GM21447 (cell line): ENCODE data around the gene COQ3.

ENCODE experiments used
- ATAC-seq: cut with Tn5 transposase; IDR thresholded peaks from one replicate; pipeline ENCODE4 v1.9.1; 2021; ENCODE audit not compliant: unreplicated experiment

COQ3 gene

DNA sequence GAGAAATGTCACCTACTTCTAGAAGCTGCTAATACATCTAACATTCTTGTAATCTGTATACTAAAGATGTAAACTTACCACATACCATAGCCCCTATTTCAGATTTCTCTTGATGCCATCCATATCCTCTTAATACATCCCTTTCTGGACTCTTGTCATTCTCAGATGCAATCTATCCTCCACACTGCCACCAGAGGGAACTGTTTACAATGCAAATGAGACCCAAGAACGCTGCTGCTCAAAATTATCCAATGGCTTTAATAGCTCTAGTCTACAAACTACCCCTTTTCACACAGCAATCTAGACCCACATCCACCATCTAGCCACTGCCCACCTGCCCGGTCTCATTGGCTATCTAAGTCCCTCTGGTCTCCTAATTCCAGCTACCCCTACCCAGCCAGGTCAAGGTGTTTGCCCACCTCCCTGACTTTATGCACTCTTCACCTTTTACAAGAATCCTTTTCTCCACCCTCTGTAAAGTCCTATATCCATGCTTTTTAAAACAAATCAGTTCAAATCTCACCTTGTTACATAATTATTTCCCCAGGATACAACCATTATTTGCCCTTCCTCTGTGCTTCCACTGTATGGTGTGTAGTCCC, 59.4 kb downstream of the COQ3 start:
- ATAC-seq: peak; percentile 29

DNA sequence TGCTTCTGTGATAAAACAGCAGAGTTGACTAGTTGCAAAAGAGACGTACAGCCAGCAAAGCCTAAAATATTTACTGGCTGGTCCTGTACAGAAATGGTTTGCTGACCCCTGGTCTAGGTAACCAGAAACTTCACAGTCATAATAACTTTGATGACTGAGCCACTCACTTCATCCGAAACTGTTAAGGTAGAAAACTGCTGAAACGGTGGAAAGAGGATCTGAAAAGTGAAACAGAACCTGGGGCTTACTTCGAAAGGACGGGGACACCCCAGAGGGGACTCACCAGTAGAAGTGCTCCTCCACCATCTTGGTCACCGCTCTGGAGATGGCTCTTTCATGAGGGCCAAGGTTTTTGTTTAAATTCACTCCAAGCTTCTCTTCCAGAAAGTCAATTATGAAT, 60.9 kb downstream of the COQ3 start:
- ATAC-seq: peak; percentile 90

DNA sequence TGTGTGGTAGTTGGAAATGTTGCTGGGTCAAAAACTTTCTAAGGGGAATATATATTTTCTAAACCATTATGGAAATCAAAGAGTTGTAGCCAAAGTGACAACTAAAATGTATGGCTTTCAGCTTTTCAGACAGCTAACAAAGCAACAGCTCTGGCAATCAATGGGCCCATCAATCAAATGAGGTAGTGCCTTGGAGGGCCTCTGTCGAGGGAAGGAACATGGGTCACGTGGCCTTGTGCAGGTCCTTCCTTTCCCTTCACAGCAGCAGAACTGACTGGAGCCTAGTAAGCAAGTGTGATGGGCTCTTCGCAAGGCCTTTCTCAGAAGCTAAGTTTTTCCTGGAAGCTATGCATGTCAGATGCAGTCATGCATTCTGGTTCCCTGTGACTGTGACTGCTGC, 62.5 kb downstream of the COQ3 start:
- no peak for ATAC-seq

DNA sequence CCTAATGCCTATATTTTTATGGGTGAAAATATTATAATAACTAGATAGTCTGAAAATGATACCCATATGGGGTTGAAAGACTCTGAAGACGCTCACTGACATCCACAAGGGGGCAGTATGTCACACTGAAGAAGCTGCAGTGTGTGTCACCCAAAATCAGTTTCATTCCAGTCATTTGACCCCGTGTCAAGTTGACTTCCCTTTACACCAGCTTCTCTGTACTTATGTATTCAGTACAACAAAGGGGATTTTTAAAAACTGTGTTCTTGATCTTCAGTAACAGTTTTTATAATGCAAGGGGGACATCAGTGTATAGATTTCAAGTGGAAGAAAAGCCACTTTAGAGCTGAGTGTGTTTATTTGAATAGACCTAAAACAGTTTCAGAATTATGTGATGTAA, 63.8 kb downstream of the COQ3 start:
- peak; percentile 76 for ATAC-seq

DNA sequence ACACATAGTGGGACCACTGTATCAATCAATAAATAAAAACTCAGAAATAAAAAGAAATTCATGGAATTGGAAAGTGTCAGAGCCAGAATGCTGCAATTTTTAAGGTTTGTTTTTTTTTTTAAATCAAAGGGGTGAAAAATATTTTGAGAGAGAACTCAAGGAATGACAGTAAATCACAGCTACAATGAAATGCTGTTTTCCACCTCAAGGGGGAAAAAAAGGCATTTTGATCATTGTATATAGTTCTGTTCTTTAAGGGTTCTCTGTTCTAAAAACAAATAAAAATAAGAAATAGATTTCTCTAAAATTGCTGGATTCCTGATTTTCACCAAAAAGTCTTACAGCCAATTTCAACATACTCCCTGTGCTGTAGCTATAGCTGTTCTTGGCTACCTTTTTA, 69.0 kb downstream of the COQ3 start:
- no peak for ATAC-seq
